Measurements from ENCODE around the gene IMPA2. TPM values are rescaled to one million over a fixed set of nuclear protein-coding genes. Genes with fewer than 3 reads are reported as not detected.

The IMPA2 gene
- total and polyA plus RNA-seq, 2 of the 4 experiments (the other 2 are of a cell fraction) = 5.4 to 5.5 TPM

GRCh38 chr18:11991021-11991795 lies 9.9 kb downstream of the IMPA2 start:
- peak overlapping the region; percentile 19 for H2AFZ ChIP-seq (replicated peaks; ENCODE audit: low read length, poor library complexity)
- peaks cover 3% of the 10 kb centered on the region; the same call in 1 of the 2 replicates for H3K9me1 ChIP-seq (ENCODE audit: insufficient read depth, low read length)
- 92% methylated on average over 9 of the region's 19 CpGs; no CpG with 5 or more reads in 1 of the 2 experiments for WGBS, 2 experiments (ENCODE audit: extremely low coverage in 2 of 2, insufficient read length in 1 of 2)
- H4K5ac ChIP-seq (ENCODE audit: low read depth, low read length) = no peak overlapping the region
- H2BK5ac ChIP-seq (ENCODE audit: low read depth, low read length, poor library complexity, severe bottlenecking) = no peak overlapping the region
- no peak overlapping the region for H3K4ac ChIP-seq (ENCODE audit: low read depth, low read length)
- no peak overlapping the region for H2BK120ac ChIP-seq (ENCODE audit: low read depth, low read length)
- H3K36me3 ChIP-seq (ENCODE audit: control insufficient read depth, insufficient read depth, low read length) = no peaks in the 10 kb centered on the region
- H3K27me3 ChIP-seq (ENCODE audit: control insufficient read depth, insufficient read depth, low read length) = no peaks in the 10 kb centered on the region
- dilution Hi-C loops (cut with HindIII; ENCODE audit: low sequenced_read_pairs, unreplicated experiment) = no loop called here
- intact Hi-C loops (cut with micrococcal nuclease) = no loop called here
- in situ Hi-C loops (cut with MboI; ENCODE audit: low sequenced_read_pairs) = no loop called here
- no peak overlapping the region for H2AK9ac ChIP-seq (replicated peaks; ENCODE audit: low read depth, low read length, poor library complexity)
- DNase-seq (no peak), ATAC-seq (ENCODE audit: low read depth) (no peak)
- H3K14ac ChIP-seq (replicated peaks; ENCODE audit: low read depth, low read length) = no peak overlapping the region
- no peak overlapping the region for H2BK15ac ChIP-seq (ENCODE audit: low read depth, low read length)
- BruUV-seq (replicated peaks) = no TSS peak
- no peak overlapping the region for H2BK20ac ChIP-seq (ENCODE audit: low read depth, low read length)
- TF ChIP-seq ELK1 (IDR thresholded peaks at IDR 0.05; ENCODE audit: borderline replicate concordance, low read depth, low read length) (no peak), USF2 (IDR thresholded peaks at IDR 0.05; ENCODE audit: low read depth, low read length) (no peak), MAFK (IDR thresholded peaks at IDR 0.05; ENCODE audit: low read depth, low read length) (no peak), POLR2A (IDR thresholded peaks at IDR 0.05; ENCODE audit: low read depth, low read length) (no peak), RFX5 (IDR thresholded peaks at IDR 0.05; ENCODE audit: low read depth, low read length) (no peak), NFE2L2 (IDR thresholded peaks at IDR 0.05; ENCODE audit: low read depth, low read length) (no peak), MAZ (IDR thresholded peaks at IDR 0.05; ENCODE audit: borderline replicate concordance, low read depth, low read length) (no peak), CTCF (conservative IDR thresholded peaks at IDR 0.05; ENCODE audit: low read depth, low read length) (no peak), RCOR1 (IDR thresholded peaks at IDR 0.05; ENCODE audit: insufficient replicate concordance, low read length) (no peak), BHLHE40 (IDR thresholded peaks at IDR 0.05; ENCODE audit: low read depth, low read length) (no peak), SMC3 (IDR thresholded peaks at IDR 0.05; ENCODE audit: low read depth, low read length) (no peak), RAD21 (IDR thresholded peaks at IDR 0.05; ENCODE audit: low read length) (no peak)
- H3K9ac ChIP-seq (ENCODE audit: low read depth, low read length) = no peak overlapping the region
- no peak overlapping the region for H3K18ac ChIP-seq (ENCODE audit: low read depth, low read length)
- H3K56ac ChIP-seq (ENCODE audit: extremely low read depth, insufficient read depth, low read length) = no peak overlapping the region
- no peak overlapping the region; the same call in 1 of the 2 replicates for H4K91ac ChIP-seq (ENCODE audit: insufficient read depth, low read depth, low read length)
- CTCF ChIA-PET = interaction anchor here (2.1 kb wide), 1 partner anchor 54 kb away, joined by 11 read pairs; no protein-coding TSS in a partner anchor
- peaks cover 11% of the 10 kb centered on the region for H3K4me1 ChIP-seq (ENCODE audit: control insufficient read depth, insufficient read depth, low read length)
- H3K4me2 ChIP-seq (ENCODE audit: low read depth, low read length) = no peak overlapping the region
- H3K4me3 ChIP-seq (ENCODE audit: insufficient read depth, low read depth, low read length) = no peak overlapping the region
- POLR2A ChIA-PET (ENCODE audit: unreplicated experiment) = no interaction called here
- H3K79me1 ChIP-seq (ENCODE audit: low read depth in 1 of 2, low read length in 2 of 2) = peaks cover 15 to 28% of the 10 kb centered on the region in 2 experiments; a peak in 1 of 4 replicates
- no peak overlapping the region for H2AK5ac ChIP-seq (ENCODE audit: low read depth, low read length)
- H3K23ac ChIP-seq (ENCODE audit: low read depth, low read length) = no peak overlapping the region
- no peak overlapping the region for H3K27ac ChIP-seq (ENCODE audit: insufficient read depth, low read length)
- H4K8ac ChIP-seq (ENCODE audit: low read depth in 2 of 2, low read length in 2 of 2) = no peak overlapping the region
- H4K20me1 ChIP-seq (ENCODE audit: insufficient read depth, low read length) = peaks cover 5% of the 10 kb centered on the region; the same call in 1 of the 2 replicates
- H3K9me3 ChIP-seq (ENCODE audit: control insufficient read depth, insufficient read depth, low read length) = no peaks in the 10 kb centered on the region
